ENCODE measurements around the gene VGLL4.
"Not testable (repeated sequence)": the region's sequence is repeated elsewhere in the genome, so short reads cannot be mapped to it uniquely, and the experiment has no call there.

VGLL4 gene

GRCh38 chr3:11532931-11533391 lies 110.8 kb downstream of the VGLL4 start:
- no peak for DNase-seq (ENCODE audit: low read depth in 2 of 2)

GRCh38 chr3:11530153-11530721 lies 113.5 kb downstream of the VGLL4 start:
- no peak for DNase-seq (ENCODE audit: low read depth in 2 of 2)

GRCh38 chr3:11529281-11529680 lies 114.4 kb downstream of the VGLL4 start:
- no peak for DNase-seq (ENCODE audit: low read depth in 2 of 2)

DNA sequence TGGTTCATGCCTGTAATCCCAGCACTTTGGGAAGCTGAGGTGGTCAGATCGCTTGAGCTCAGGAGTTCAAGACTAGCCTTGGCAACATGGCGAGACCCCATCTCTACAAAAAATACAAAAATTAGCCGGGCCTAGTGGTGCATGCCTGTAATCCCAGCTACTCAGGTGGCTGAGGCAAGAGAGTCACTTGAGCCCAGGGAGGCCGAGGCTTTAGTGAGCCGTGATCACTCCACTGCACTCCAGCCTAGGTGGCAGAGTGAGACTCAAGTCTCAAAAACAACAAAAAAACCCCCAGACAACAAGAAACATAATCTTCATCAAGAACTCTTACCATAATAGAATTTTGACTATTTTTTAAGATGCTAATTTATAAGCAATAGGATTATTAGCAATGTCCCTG lies 117.6 kb downstream of the VGLL4 start:
- not testable (repeated sequence) for DNase-seq (ENCODE audit: low read depth in 2 of 2)

DNA sequence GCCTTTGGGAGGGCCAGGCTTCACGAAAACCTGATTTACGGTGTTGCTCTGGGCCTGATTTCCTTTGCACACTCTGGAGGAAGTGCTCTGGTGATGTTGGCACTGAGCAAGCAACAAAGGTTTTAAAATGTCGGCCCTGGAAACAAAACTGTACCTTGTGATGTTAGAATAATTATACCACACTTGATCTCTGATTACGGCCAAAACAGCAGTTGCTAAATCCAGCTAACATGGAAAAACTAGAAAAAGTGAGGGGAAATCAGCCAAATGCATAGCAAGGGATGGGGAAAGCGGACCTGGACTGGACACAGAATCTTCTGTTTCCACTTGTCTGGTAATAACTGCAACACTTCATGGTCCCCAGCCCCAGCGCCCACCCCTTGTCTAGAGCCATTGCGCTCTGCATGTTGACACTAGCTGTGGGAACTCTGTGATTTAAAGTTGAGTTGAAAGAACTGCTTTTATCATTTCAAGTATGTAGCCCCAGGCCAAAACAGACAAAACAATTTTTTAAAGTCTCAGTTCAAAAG lies 120.1 kb downstream of the VGLL4 start:
- DNase-seq (ENCODE audit: low read depth in 2 of 2), result no peak

DNA sequence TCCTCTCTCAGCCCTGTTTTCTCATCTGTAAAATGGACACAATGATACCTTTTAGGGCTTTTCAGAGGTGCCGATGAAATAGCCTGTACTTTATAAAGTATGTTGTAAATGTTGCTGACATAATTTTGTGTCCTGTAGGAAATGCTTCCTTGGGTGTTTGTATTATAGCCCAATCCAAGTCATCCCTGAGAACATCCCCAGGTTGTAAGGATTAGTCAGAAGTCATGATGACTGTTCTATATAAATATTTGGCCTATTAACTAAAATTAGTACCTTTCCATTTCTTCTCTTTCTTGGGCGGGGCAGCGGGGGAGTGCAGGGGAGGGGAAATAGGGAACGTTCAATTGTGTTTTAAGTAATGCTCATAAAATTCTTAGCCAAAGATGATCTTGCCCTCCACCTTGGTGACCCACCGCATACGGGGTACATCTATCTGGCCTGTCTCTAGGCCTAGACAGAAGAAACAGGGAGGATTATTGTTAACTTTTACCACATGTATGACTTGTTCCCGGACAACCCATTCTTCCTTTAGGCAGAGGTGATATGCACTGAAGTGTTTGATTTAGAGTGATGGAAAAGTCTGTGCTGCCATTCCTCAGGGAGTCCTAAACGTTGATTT lies 120.7 kb downstream of the VGLL4 start:
- DNase-seq (ENCODE audit: low read depth in 2 of 2), result no peak

- no peak for DNase-seq (ENCODE audit: low read depth in 2 of 2)
Measured at GRCh38 chr3:11522398-11522715, 121.4 kb downstream of the VGLL4 start.

DNA sequence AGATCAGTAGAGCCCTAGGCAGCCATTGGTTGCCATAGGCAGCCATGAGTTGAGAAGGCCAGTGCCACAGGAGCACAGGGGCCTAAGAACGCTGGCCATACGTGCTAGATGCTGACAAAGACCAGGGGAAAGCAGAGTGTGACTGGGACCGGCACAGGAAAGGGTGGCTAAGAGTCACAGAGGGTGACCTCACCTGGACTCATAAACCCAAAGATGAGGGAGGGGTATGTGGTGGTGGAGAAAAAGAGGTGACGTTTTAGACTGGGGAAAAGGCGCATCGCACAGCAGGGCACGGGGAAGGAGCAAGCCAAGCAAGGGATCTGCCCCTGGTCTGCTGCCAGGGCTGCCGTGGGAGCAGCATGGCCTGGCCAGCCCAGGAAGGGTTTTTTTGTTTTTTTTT lies 122.5 kb downstream of the VGLL4 start:
- no peak for DNase-seq (ENCODE audit: low read depth in 2 of 2)

GRCh38 chr3:11517601-11518000 lies 126.1 kb downstream of the VGLL4 start:
- no peak for DNase-seq (ENCODE audit: low read depth in 2 of 2)

DNA sequence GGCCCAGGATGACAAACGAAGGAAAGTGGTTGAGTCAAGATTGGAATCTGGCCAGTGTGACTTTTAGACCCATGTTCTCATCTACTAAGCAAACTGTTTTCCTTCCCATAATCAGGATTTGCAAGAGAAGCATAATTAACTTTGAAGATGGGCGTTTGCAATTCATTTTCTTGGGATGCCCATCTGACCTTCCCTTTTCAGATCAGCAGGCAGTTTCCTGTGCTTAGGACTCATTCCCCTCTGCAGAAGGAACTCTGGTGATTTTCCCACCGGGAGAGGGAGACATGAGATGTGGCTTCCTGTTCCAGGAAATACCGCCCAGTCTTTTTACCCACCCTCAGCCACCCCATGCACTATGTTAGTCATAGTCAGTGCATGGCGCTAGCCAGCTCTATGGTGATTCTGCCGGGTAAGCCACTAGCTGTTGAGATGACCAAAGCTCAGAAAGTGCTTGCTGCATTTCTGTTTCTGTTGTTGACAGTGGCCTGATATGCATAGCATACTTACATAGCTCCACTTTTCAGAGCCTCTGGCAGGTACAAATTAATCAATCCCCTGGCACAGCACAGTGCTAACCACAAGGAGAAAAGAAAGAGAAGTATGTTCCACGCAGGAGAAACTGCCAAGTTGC lies 129.4 kb downstream of the VGLL4 start:
- DNase-seq (ENCODE audit: low read depth in 2 of 2), result no peak

DNA sequence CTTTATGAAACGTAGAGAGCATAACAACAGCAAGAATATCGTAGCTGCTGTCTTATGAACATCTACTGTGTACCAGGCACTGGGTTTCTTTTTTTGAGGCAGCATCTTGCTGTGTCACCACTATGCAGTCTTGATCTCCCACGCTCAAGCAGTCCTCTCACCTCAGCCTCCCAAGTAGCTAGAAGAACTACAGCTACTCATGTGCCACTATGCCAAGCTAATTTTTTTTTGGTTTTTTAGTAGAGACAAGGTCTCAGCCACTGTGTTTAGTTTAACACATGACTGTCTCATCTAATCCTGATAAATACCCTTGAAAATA lies 129.9 kb downstream of the VGLL4 start:
- DNase-seq (ENCODE audit: low read depth in 2 of 2), result no peak

DNA sequence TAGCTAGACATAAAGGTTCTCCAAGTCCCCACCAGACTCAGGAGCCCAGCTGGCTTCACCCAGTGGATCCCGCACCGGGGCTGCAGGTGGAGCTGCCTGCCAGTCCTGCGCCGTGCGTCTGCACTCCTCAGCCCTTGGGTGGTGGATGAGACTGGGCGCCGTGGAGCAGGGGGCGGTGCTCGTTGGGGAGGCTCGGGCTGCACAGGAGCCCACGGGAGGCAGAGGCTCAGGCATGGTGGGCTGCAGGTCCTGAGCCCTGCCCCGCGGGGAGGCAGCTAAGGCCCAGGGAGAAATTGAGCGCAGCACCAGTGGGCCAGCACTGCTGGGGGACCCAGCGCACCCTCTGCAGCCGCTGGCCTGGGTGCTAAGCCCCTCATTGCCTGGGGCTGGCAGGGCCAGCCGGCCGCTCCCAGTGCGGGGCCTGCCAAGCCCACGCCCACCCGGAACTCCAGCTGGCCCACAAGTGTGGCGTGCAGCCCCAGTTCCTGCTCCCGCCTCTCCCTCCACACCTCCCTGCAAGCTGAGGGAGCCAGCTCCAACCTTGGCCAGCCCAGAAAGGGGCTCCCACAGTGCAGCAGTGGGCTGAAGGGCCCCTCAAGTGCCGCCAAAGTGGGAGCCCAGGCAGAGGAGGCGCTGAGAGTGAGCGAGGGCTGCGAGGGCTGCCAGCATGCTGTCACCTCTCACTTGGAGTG lies 130.4 kb downstream of the VGLL4 start:
- not testable (repeated sequence) for DNase-seq (ENCODE audit: low read depth in 2 of 2)

DNA sequence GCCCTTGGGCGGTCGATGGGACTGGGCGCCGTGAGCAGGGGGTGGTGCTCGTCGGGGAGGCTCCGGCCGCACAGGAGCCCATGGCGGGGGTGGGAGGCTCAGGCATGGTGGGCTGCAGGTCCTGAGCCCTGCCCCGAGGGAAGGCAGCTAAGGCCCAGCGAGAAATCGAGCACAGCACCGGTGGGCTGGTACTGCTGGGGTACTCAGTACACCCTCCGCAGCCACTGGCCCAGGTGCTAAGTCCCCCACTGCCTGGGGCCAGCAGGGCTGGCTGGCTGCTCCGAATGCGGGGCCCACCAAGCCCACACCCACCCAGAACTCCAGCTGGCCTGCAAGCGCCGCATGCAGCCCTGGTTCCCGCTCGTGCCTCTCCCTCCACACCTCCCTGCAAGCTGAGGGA lies 132.1 kb downstream of the VGLL4 start:
- DNase-seq (ENCODE audit: low read depth in 2 of 2), result not testable (repeated sequence)

DNA sequence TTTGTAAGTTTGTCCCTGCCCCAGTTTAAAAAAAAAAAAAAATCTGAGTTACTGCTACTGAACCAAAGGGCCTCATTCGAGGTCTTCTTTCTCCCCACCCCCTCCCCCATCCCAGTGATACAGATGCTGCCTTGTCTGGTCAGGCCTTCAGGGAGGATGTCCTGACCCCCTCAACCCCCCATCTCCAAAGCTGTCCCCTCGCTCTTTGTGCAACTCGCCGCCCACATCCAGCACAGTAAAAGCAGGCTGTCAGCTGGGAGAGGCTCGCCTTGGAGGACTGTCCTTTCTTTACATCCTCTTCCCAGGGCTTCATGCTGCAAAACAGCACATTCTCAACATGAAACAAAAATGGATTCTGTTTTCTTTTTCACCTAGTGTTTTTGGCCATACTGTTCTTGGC lies 133.4 kb downstream of the VGLL4 start:
- no peak for DNase-seq (ENCODE audit: low read depth in 2 of 2)

DNA sequence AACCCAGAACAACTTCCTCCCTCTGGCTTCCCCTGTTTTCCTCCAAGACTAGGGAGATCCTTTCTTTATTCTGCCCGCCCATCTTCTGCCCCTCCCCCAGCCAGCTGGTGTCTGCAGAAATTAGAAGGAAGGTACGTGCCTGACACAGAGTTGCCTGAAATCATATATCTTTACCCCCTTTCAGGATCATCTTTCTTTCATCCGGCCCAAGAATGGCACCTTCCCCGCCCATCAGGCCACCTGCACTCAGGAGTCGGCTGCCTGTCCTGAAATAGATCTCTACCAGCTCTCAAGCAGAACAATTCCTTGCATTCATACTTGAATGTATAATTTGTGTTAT lies 133.7 kb downstream of the VGLL4 start:
- DNase-seq (ENCODE audit: low read depth in 2 of 2), result no peak

GRCh38 chr3:11509173-11510000 lies 134.3 kb downstream of the VGLL4 start:
- no peak for DNase-seq (ENCODE audit: low read depth in 2 of 2)

DNA sequence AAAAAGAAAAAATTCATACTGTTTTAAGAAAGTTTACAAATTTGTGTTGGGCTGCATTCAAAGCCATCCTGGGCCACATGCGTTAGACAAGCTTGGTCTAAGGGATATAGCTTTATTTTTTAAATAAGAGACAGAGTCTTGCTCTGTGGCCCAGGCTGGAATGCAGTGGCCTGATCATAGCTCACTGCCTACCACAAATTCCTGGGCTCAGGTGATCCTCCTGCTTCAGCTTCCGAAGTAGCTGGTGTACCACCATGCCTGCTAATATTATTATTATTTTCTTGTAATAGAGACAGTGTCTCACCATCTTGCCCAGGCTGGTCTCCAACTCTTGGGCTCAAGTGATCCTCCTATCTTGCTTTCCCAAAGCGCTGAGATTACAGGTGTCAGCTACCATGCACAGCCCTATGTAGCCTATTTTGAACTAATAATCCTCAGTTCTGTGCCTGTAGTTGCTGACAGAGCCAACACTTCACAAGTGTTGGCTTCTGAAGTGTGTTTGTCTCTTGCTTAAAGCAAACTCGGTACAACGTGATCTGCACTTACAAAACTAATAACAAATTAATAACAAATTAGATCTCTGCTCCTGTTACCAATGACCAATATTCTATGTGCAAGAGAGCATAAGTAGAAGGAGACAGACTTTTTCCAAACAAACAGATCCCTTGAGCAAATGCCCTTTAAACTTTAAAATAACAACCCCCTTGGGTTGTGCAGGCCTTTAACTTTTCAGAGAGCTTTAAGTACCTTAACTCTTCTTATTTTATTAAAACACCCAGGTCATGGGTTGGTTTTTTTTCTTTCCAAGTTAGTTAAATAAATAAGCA lies 135.2 kb downstream of the VGLL4 start:
- DNase-seq (ENCODE audit: low read depth in 2 of 2), result no peak

DNA sequence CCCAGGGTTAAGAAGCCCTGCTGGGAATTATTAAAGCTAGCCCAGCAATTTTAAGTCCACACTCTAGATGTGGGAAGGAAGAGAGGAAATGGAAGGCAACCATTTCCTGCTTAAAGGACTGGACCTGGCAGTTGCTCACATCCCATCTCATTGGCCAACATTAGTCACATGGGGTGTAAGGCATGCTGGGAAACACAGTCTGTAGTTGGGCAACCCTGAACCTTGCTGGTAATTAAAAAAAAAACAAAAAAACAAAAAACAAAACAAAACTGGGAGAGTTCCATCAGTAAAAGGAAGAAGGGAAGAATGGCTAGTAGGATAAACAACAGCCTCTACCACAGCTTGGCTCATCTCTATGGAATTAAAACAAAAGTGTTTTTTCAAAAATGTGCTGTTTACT lies 136.0 kb downstream of the VGLL4 start:
- DNase-seq (ENCODE audit: low read depth in 2 of 2), result no peak

Data from stimulated activated CD8-positive, alpha-beta memory T cell treated with anti-CD3 and anti-CD28 coated beads, Interleukin-2, amount 100 ng/mL, for 1 hour (primary cell).